Measurements from ENCODE around the gene BCAS1.

BCAS1 gene

DNA sequence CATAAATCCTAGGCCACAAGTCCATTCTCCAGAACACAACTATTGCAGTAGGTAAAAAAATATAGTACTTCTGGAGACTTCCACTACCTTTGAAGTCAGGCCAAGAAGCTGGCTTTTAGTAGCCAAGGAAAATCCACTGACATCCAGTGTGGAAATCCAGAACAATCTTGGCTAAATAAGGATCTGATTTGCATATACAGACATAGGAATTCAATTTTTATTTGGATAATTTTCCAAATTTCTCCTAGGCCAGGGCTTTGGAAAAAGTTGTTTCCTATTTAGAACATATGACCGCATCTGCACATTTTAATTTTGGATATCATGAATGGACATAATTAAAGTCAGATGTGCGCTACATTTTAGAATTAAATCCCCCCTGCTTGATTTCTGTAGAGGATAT lies 100.2 kb downstream of the BCAS1 start:
- TF ChIP-seq, protein P1, sequence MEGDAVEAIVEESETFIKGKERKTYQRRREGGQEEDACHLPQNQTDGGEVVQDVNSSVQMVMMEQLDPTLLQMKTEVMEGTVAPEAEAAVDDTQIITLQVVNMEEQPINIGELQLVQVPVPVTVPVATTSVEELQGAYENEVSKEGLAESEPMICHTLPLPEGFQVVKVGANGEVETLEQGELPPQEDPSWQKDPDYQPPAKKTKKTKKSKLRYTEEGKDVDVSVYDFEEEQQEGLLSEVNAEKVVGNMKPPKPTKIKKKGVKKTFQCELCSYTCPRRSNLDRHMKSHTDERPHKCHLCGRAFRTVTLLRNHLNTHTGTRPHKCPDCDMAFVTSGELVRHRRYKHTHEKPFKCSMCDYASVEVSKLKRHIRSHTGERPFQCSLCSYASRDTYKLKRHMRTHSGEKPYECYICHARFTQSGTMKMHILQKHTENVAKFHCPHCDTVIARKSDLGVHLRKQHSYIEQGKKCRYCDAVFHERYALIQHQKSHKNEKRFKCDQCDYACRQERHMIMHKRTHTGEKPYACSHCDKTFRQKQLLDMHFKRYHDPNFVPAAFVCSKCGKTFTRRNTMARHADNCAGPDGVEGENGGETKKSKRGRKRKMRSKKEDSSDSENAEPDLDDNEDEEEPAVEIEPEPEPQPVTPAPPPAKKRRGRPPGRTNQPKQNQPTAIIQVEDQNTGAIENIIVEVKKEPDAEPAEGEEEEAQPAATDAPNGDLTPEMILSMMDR (IDR thresholded peaks at IDR 0.05; ENCODE audit: low read depth, low read length, missing control alignments) = no peak
- H3K4me3 ChIP-seq (ENCODE audit: low read depth, low read length) = no peak overlapping the region
- no peak for DNase-seq (ENCODE audit: low read depth)

GRCh38 chr20:53967527-53967926 lies 102.9 kb downstream of the BCAS1 start:
- DNase-seq (ENCODE audit: low read depth) = no peak
- TF ChIP-seq, protein P1 (IDR thresholded peaks at IDR 0.05; ENCODE audit: low read depth, low read length, missing control alignments) = no peak
- no peak overlapping the region for H3K4me3 ChIP-seq (ENCODE audit: low read depth, low read length)

GRCh38 chr20:53966774-53967398 lies 103.5 kb downstream of the BCAS1 start:
- no peak overlapping the region for H3K4me3 ChIP-seq (ENCODE audit: low read depth, low read length)
- TF ChIP-seq, protein P1 (IDR thresholded peaks at IDR 0.05; ENCODE audit: low read depth, low read length, missing control alignments) = no peak
- DNase-seq (ENCODE audit: low read depth) = no peak

DNA sequence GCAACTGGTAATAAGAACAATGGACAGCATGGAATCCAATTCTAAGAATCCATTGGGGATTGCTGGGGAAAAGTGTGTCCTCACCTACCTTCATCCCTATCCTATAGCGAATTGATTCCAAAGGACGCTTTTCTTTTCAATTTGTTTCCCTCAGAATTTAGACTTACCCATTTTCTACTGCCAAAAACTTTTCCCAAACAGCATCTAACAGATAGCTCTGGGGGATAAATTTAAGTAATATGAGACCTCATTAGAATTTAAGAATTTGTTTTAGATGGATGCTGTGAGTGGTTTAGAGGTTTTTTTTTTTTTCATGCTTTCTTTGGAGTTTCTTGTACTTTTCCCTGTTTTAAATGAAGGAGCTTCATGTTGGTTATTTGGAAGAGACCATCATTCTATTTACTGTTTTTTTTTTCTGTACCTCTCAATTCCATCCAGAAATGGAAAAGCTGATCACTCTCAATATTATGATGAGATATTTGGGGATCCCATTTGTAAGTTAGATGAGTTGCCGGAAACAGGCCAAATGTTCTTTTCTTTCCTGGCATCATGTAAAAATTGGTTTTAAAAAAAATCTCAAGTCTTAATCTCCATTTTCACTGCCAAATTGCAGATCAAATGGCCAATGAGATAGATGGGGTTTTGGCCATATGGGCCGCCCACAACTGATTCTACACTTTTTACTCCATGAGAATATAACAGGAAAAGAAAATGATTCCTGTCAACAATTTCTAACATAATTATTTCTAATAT lies 105.7 kb downstream of the BCAS1 start:
- H3K4me3 ChIP-seq (ENCODE audit: low read depth, low read length) = no peak overlapping the region
- TF ChIP-seq, protein P1 (IDR thresholded peaks at IDR 0.05; ENCODE audit: low read depth, low read length, missing control alignments) = no peak
- no peak for DNase-seq (ENCODE audit: low read depth)

DNA sequence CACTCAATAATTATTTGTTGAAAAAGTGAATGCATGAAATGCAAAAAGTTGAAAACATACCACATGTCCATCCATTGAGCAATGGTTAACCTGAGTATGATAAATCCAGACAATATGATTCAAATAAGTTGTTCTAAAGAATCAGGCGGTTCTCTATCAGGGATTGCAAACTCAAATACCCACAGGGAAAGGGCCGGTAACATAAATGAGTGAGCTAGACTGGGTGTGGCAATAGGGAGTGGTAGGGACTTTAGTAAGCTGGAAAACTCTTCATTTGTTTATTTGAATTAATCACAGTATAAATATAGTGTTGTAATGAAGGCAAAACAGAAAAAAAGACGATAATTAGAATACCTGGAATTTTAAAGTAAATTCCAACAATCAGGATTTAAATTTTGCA lies 106.3 kb downstream of the BCAS1 start:
- TF ChIP-seq, protein P1 (IDR thresholded peaks at IDR 0.05; ENCODE audit: low read depth, low read length, missing control alignments) = no peak
- no peak for DNase-seq (ENCODE audit: low read depth)
- H3K4me3 ChIP-seq (ENCODE audit: low read depth, low read length) = no peak overlapping the region

DNA sequence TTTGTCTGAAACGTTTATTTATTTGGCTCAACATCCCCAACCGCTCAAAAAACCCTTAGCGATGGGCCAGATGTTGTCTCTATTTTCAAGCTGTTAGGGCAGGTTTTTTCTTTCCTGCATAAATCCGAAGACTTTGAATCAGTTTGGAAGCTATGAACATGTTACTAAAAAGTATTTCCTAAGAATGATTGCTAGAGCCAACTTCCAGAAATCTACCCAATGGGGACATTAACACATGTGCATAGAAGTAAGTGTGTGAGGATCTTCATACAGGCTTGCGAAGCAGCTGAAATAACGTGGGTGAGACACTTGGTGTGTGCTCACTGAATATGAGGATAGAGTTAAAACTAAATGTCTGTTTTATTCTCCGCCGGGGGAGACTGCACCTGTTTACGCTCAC lies 106.8 kb downstream of the BCAS1 start:
- no peak overlapping the region for H3K4me3 ChIP-seq (ENCODE audit: low read depth, low read length)
- TF ChIP-seq, protein P1 (IDR thresholded peaks at IDR 0.05; ENCODE audit: low read depth, low read length, missing control alignments) = no peak
- DNase-seq (ENCODE audit: low read depth) = no peak

DNA sequence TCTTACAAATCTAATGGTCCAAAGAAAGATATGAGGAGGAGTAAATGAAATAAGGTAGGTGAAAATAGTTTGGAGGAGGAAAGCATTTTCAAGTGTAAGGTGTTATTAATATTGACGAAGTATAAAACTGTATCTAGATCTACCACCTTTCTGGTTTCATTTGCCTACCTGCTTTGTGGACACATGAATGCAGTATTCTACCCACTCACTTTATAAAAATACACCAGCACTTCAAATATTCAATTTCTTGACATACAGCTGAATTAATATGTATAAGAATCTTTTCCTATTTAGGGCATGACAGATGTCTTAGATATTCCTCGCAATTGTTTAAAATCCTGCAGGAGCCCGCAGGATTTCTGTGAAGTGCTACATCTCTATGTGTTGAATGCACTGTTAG lies 108.0 kb downstream of the BCAS1 start:
- H3K4me3 ChIP-seq (ENCODE audit: low read depth, low read length) = no peak overlapping the region
- TF ChIP-seq, protein P1 (IDR thresholded peaks at IDR 0.05; ENCODE audit: low read depth, low read length, missing control alignments) = no peak
- DNase-seq (ENCODE audit: low read depth) = no peak
